MCF 10A (cell line): ENCODE measurements around the gene SLC6A19. TPM values are rescaled to one million over a fixed set of nuclear protein-coding genes. Genes with fewer than 3 reads are reported as not detected.

ENCODE experiments used
- BruUV-seq: library from RNA; stranded (reverse); fragments of 400-500 nt; replicated peaks from 2 replicates; lab custom pipeline; 2021; lab: Mats Ljungman, UMichigan
- CTCF ChIA-PET: fragments of 300-600 bp; sonication (Branson Sonifier 250); formaldehyde crosslinking; extraction: SDS; loops from one replicate; lab custom pipeline; 2021; ENCODE audit warnings: antibody characterized with exemption, inconsistent platforms; lab: Yijun Ruan, JAX
- POLR2A ChIA-PET: fragments of 300-600, 350-650 bp; sonication (Branson Sonifier 250); formaldehyde crosslinking; extraction: SDS; loops from one replicate; lab custom pipeline; 2020; ENCODE audit warnings: antibody characterized with exemption, inconsistent platforms; lab: Yijun Ruan, JAX
- DNase-seq: peaks from one replicate; pipeline ENCODE4 v3.0.0-alpha.2; 2018; ENCODE audit not compliant: unreplicated experiment
- H3K27ac Mint-ChIP-seq: one replicate; pipeline ENCODE4 v1.8.0; 2022; ENCODE audit warnings: mild to moderate bottlenecking, low read depth, mixed read lengths; ENCODE audit not compliant: unreplicated experiment
- H3K27me3 Mint-ChIP-seq: one replicate; pipeline ENCODE4 v1.8.0; 2022; ENCODE audit warnings: mixed read lengths; ENCODE audit not compliant: insufficient read depth, unreplicated experiment
- H3K36me3 Mint-ChIP-seq: one replicate; pipeline ENCODE4 v1.8.0; 2022; ENCODE audit warnings: mild to moderate bottlenecking, moderate library complexity, mixed read lengths; ENCODE audit not compliant: insufficient read depth, unreplicated experiment
- H3K4me1 Mint-ChIP-seq: one replicate; pipeline ENCODE4 v1.8.0; 2022; ENCODE audit warnings: mixed read lengths; ENCODE audit not compliant: insufficient read depth, unreplicated experiment
- H3K4me3 Mint-ChIP-seq: one replicate; pipeline ENCODE4 v1.8.0; 2022; ENCODE audit warnings: mild to moderate bottlenecking, moderate library complexity, mixed read lengths; ENCODE audit not compliant: unreplicated experiment
- H3K9me3 Mint-ChIP-seq: one replicate; pipeline ENCODE4 v1.8.0; 2022; ENCODE audit warnings: mixed read lengths; ENCODE audit not compliant: unreplicated experiment
- intact Hi-C: fragments of 100-400 bp; cut with micrococcal nuclease; formaldehyde crosslinking; loops from 2 replicates; pipeline ENCODE4 v1.14.1; 2022
- total RNA-seq: library from RNA; stranded (reverse); gene quantifications from 2 replicates; pipeline ENCODE4 v1.2.3, GENCODE V29; 2022
- TF ChIP-seq, protein P1 (sequence below): fragments of 200-600 bp; IDR thresholded peaks from one replicate; pipeline ENCODE4 v1.8.0; 2022; ENCODE audit warnings: antibody characterized with exemption, mild to moderate bottlenecking; ENCODE audit not compliant: unreplicated experiment

The SLC6A19 gene
- total RNA-seq, 1 experiment from 2014 or later = not detected

DNA sequence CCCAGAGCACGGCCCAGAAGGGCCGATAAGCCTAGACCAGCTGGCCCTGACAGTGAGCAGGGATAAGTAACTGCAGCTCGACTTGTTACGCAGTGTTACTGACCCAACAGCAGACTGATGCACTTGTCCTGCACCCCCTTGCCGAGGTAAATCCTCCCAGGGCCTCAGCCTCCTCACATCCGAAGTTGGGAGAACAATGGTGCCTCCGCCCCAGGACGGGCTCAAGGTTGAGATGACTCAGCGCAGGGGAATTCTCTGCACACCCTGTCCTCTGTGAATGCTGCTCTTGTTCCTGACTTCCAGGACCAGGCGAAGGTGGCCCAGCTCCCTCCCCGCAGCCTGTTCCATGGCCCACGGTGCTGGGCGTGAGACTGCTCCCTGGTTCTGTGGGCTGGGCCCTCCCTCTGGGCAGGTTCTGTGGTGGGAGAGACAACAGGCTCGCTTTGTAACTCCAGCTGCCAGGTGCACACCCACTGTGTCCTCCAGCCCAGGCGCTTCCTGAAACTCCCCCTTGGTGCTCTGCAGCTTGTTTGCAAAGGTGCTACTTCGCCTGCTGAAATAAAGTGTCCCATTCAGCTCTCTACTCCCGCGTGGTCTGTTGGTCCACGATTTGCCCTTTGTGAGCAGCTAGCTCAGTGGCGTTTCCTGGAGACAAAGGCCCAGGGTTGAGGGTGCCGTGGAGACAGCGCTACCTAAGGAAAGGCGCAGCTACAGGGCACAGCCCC, 40.1 kb upstream of the SLC6A19 start:
- intact Hi-C loops = loop anchor here (10.0 kb wide), 1 partner anchor 184 kb away; the partner anchor contains the start of gene CLPTM1L
- Mint-ChIP-seq H3K27me3 (peaks cover 13% of the 10 kb centered on the region), H3K4me1 (peaks cover 22% of the 10 kb centered on the region), H3K27ac (no peak overlapping the region), H3K4me3 (peak overlapping the region; percentile 33), H3K36me3 (no peaks in the 10 kb centered on the region), H3K9me3 (peaks cover 18% of the 10 kb centered on the region)
- no TSS peak for BruUV-seq
- POLR2A ChIA-PET = interaction anchor here (0.6 to 1.4 kb wide), 4 partner anchors 12 to 269 kb away, joined by 3 to 7 read pairs (median 4); partner anchors contain the start of genes BRD9 and TRIP13
- DNase-seq = peak; percentile 87
- CTCF ChIA-PET = interaction anchor here (0.7 to 2.0 kb wide), 12 partner anchors 13 to 483 kb away, joined by 3 to 8 read pairs (median 3); no protein-coding TSS in a partner anchor
- TF ChIP-seq, protein P1, sequence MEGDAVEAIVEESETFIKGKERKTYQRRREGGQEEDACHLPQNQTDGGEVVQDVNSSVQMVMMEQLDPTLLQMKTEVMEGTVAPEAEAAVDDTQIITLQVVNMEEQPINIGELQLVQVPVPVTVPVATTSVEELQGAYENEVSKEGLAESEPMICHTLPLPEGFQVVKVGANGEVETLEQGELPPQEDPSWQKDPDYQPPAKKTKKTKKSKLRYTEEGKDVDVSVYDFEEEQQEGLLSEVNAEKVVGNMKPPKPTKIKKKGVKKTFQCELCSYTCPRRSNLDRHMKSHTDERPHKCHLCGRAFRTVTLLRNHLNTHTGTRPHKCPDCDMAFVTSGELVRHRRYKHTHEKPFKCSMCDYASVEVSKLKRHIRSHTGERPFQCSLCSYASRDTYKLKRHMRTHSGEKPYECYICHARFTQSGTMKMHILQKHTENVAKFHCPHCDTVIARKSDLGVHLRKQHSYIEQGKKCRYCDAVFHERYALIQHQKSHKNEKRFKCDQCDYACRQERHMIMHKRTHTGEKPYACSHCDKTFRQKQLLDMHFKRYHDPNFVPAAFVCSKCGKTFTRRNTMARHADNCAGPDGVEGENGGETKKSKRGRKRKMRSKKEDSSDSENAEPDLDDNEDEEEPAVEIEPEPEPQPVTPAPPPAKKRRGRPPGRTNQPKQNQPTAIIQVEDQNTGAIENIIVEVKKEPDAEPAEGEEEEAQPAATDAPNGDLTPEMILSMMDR = no peak

DNA sequence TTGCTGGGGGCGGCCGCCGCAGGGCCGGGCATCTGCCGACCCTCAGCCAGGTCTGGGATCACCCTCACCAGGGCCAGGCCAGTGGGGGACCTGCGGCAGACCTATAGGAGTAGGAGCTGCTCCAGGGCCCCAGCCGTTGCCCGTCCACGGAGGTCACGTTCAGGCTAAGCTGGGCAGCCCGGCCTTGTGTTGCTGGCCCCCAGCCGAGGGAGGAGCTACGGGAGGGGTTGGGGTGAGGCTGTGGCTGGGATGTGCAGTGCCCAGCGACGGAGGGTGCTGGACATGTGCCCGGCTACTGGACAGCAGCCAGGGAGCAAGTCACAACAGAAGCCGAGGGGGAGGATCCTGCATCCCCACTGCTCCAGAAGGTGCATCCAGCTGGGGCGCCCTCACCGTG, 39.6 kb upstream of the SLC6A19 start:
- peak overlapping the region; percentile 33 for H3K4me3 Mint-ChIP-seq
- ChIA-PET POLR2A (interaction anchor here (0.5 to 1.4 kb wide), 5 partner anchors 11 to 1030 kb away, joined by 3 to 7 read pairs (median 3); partner anchors contain the start of genes BRD9 and TRIP13), CTCF (interaction anchor here (0.8 to 2.0 kb wide), 11 partner anchors 13 to 483 kb away, joined by 3 to 8 read pairs (median 3); no protein-coding TSS in a partner anchor)
- H3K27me3 Mint-ChIP-seq = peaks cover 13% of the 10 kb centered on the region
- H3K36me3 Mint-ChIP-seq = no peaks in the 10 kb centered on the region
- TF ChIP-seq, protein P1 = no peak
- H3K27ac Mint-ChIP-seq = no peak overlapping the region
- intact Hi-C loops = loop anchor here (10.0 kb wide), 1 partner anchor 183 kb away; the partner anchor contains the start of gene CLPTM1L
- H3K4me1 Mint-ChIP-seq = peaks cover 22% of the 10 kb centered on the region
- peaks cover 18% of the 10 kb centered on the region for H3K9me3 Mint-ChIP-seq
- no TSS peak for BruUV-seq
- peak; percentile 87 for DNase-seq

DNA sequence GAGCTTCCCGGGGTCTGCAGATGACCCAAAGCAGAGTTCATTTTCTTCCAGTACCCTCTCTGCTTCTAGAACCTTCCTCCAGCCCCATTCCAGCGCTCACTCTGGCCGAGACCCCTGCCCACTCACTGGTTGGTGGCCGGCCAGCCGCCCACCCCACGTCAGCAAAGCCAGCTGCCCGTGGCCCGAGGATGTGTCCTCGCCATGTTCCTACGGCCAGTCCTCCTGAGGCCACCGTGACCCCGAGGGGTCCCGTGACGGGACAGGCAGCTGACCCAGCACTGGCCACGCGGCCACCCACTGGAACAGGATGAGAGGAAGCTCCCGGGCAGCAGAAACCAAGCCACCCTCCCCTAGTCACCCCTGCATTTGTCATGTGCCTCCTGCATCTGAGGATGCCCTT, 39.1 kb upstream of the SLC6A19 start:
- ChIA-PET CTCF (interaction anchor here (0.5 to 2.0 kb wide), 13 partner anchors 12 to 479 kb away, joined by 3 to 8 read pairs (median 3); no protein-coding TSS in a partner anchor), POLR2A (interaction anchor here (0.5 to 1.4 kb wide), 4 partner anchors 11 to 1029 kb away, joined by 3 to 7 read pairs (median 4); partner anchors contain the start of genes BRD9 and TRIP13)
- H3K27ac Mint-ChIP-seq = no peak overlapping the region

More for the DNA sequence above, 39.1 kb upstream of the SLC6A19 start:
- Mint-ChIP-seq H3K9me3 (peaks cover 14% of the 10 kb centered on the region), H3K4me3 (no peak overlapping the region), H3K36me3 (no peaks in the 10 kb centered on the region), H3K27me3 (peaks cover 10% of the 10 kb centered on the region), H3K4me1 (peaks cover 22% of the 10 kb centered on the region)
- TF ChIP-seq, protein P1 = no peak
- no TSS peak for BruUV-seq
- no peak for DNase-seq
- intact Hi-C loops = loop anchor here (10.0 kb wide), 1 partner anchor 183 kb away; the partner anchor contains the start of gene CLPTM1L
